Measurements from ENCODE around the gene PLVAP. TPM values are rescaled to one million over a fixed set of nuclear protein-coding genes. Genes with fewer than 3 reads are reported as not detected.

The PLVAP gene
- total RNA-seq, 4 donors from 2014 or later: 37.4 to 155 (median 117) TPM

DNA sequence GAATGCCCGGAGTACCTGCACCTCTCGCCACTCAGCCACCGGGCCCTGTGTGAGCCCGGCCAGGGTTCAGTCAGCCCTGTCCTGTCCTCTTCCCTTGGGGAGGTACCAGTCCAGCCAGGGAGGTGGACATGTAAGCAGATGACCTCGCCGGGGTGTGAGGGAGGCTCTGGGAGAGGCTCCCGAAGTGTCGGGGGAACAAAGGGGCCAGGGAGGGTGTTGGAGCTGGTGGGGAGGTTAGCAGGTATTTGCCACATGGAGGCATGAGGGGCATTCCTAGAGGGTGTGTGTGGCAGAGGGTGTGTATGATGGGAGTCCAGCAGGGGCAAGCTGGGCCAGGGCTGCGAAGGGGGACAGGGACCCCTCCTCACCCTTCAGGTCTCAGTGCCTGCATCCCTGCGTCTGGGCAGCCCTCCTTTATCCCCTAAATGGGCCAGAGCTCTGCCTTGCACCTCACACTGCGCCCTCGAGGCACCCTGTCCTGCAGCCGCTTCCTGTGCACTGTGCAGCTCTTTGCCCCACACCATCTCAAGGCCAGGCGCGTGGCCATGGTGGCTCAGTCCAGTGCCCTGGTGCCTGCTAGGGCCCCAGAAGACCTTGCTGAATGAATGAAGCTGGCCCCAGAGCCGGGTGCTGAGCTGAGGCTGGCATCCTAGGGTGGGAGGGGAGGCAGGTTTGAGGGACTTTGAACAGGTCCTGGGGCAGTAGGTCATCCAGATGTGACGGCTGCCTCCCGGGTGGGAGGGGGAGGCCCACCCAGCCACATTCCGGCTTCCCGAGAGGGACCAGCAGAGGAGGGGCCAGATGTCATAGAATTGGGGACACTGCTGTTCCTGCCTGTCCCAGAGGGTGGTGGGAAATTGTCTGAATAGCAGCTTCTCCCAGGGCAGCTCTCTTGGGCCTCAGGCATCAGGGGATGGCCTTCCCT lies 64.7 kb downstream of the PLVAP start:
- Histone ChIP-seq H3K36me3 (peaks cover 25 to 56% (median 38%) of the 10 kb centered on the region in 4 donors), H3K4me3 (no peak overlapping the region), H3K27ac (replicated peaks in 1 of 4) (no peak overlapping the region), H3K4me1 (peaks cover 24 to 51% (median 42%) of the 10 kb centered on the region in 4 donors), H3K9me3 (no peaks in the 10 kb centered on the region), H3K27me3 (no peaks in the 10 kb centered on the region)
- no peak for TF ChIP-seq EP300 (IDR thresholded peaks at IDR 0.05)
- TF ChIP-seq, protein P1, sequence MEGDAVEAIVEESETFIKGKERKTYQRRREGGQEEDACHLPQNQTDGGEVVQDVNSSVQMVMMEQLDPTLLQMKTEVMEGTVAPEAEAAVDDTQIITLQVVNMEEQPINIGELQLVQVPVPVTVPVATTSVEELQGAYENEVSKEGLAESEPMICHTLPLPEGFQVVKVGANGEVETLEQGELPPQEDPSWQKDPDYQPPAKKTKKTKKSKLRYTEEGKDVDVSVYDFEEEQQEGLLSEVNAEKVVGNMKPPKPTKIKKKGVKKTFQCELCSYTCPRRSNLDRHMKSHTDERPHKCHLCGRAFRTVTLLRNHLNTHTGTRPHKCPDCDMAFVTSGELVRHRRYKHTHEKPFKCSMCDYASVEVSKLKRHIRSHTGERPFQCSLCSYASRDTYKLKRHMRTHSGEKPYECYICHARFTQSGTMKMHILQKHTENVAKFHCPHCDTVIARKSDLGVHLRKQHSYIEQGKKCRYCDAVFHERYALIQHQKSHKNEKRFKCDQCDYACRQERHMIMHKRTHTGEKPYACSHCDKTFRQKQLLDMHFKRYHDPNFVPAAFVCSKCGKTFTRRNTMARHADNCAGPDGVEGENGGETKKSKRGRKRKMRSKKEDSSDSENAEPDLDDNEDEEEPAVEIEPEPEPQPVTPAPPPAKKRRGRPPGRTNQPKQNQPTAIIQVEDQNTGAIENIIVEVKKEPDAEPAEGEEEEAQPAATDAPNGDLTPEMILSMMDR (IDR thresholded peaks at IDR 0.05): no peak
- TF ChIP-seq POLR2AphosphoS5 (IDR thresholded peaks at IDR 0.05): no peak
- no peak for TF ChIP-seq POLR2A (IDR thresholded peaks at IDR 0.05; ENCODE audit: low read depth)
- DNase-seq (ENCODE audit: extremely low spot score): no peak
- intact Hi-C loops (cut with DNase I): no loop called here
- 86% methylated on average over 17 of the region's 20 CpGs for WGBS

- intact Hi-C loops (cut with DNase I): no loop called here
Observed at GRCh38 chr19:17311455-17312188, 65.5 kb downstream of the PLVAP start.

DNA sequence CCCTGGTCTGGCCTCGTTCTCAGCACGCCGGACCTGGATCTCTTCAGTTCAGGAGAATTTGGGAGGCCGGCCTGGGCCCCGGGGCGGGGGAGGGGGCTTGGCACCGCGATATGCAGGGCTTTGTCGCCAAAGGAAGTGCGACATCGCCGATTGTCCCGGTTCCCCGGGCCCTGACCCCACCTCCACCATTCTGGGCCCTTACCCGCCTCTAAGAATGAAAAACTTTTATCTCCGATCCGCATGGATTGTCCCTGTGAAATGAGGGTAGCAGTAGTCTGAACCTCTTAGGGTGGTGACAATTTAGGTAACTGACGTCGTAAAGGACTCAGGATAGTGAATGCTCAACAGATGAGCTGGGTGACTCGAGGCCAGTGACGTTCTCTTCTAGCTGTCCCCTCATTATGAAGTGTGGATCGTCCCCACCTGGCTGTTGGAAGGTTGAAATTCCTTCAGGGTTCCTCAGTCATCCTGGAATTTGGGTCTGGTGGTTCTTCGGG lies 67.1 kb downstream of the PLVAP start:
- H3K27me3 ChIP-seq: peaks cover 0 to 9% (median 0%) of the 10 kb centered on the region in 4 donors
- intact Hi-C loops (cut with DNase I): no loop called here
- peak overlapping the region; percentile 77 to 95 (median 93) for H3K4me3 ChIP-seq
- peaks cover 9 to 35% (median 18%) of the 10 kb centered on the region in 4 donors for H3K36me3 ChIP-seq
- DNase-seq (ENCODE audit: extremely low spot score): no peak
- TF ChIP-seq POLR2AphosphoS5 (IDR thresholded peaks at IDR 0.05): no peak
- TF ChIP-seq POLR2A (IDR thresholded peaks at IDR 0.05; ENCODE audit: low read depth): no peak
- TF ChIP-seq, protein P1 (IDR thresholded peaks at IDR 0.05): no peak
- no peak for TF ChIP-seq EP300 (IDR thresholded peaks at IDR 0.05)
- peak overlapping the region; percentile 75 to 92 (median 80) for H3K27ac ChIP-seq (replicated peaks in 1 of 4)
- WGBS: 10% methylated on average over 11 of the region's 23 CpGs
- H3K9me3 ChIP-seq: no peaks in the 10 kb centered on the region
- H3K4me1 ChIP-seq: peaks cover 43 to 72% (median 62%) of the 10 kb centered on the region in 4 donors

More at GRCh38 chr19:17311455-17312188, 65.5 kb downstream of the PLVAP start:
- DNase-seq (ENCODE audit: extremely low spot score): no peak
- H3K9me3 ChIP-seq: no peaks in the 10 kb centered on the region
- H3K27ac ChIP-seq (replicated peaks in 1 of 4): no peak overlapping the region
- H3K27me3 ChIP-seq: no peaks in the 10 kb centered on the region
- WGBS: 72% methylated on average over 10 of the region's 11 CpGs
- peaks cover 19 to 48% (median 32%) of the 10 kb centered on the region in 4 donors for H3K36me3 ChIP-seq
- no peak overlapping the region for H3K4me3 ChIP-seq
- TF ChIP-seq, protein P1 (IDR thresholded peaks at IDR 0.05): no peak
- no peak for TF ChIP-seq EP300 (IDR thresholded peaks at IDR 0.05)
- no peak for TF ChIP-seq POLR2AphosphoS5 (IDR thresholded peaks at IDR 0.05)
- TF ChIP-seq POLR2A (IDR thresholded peaks at IDR 0.05; ENCODE audit: low read depth): no peak
- H3K4me1 ChIP-seq: peaks cover 32 to 59% (median 50%) of the 10 kb centered on the region in 4 donors

DNA sequence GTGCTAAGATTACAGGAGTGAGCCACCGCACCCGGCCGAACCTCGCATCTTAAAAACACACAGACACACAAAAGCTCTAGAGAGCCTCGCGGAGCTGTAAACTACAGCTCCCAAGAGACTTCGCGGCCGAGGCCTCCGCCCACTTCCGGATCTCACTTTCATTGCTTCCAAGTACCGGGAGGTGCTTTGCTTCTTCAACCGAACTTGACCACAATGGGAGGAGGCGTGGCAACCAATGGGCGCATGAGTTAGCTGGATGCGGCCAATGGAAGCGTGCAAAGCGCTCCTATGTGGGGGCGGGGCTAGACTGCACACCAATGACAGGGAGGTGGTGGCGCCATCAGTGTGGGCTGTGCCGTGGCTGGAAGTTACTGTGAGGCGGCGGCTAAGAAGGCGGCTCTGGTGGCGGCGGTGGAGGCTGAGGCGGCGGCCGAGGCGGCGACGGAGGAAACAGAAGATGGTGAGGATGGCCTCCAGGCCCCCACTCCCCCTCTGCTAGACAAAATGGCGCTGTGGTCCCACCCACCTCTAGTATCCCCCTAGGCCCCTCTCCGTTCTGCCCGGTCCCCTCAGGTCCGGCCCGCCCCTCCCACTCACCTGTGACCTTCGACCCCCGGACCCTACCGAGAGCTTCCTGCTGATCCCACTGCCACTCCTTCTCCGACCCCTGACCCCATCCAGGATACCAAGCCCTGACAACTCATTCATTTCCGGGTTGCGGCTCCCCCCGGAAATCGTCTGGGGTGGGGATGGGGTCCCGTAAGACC lies 67.8 kb downstream of the PLVAP start, which contains the start of gene DDA1:
TSS of gene DDA1 (plus strand) at position 366 of the 767 bp plus-strand sequence. CDS start at position 458, 92 bp downstream.
- no peaks in the 10 kb centered on the region for H3K9me3 ChIP-seq
- peaks cover 49 to 79% (median 68%) of the 10 kb centered on the region in 4 donors for H3K4me1 ChIP-seq
- peaks cover 0 to 9% (median 0%) of the 10 kb centered on the region in 4 donors for H3K27me3 ChIP-seq
- TF ChIP-seq EP300 (IDR thresholded peaks at IDR 0.05) (no peak), POLR2AphosphoS5 (IDR thresholded peaks at IDR 0.05) (peak; percentile 77 to 93), POLR2A (IDR thresholded peaks at IDR 0.05; ENCODE audit: low read depth) (no peak)
- TF ChIP-seq, protein P1 (IDR thresholded peaks at IDR 0.05): peak in 2 of 3 experiments; percentile 8 to 24
- H3K36me3 ChIP-seq: peaks cover 4 to 29% (median 13%) of the 10 kb centered on the region in 4 donors
- H3K4me3 ChIP-seq: peak within 1 kb of the TSS; percentile 77 to 95 (median 93)
- H3K27ac ChIP-seq (replicated peaks in 1 of 4): peak within 1 kb of the TSS; percentile 75 to 92 (median 80)
- DNase-seq (ENCODE audit: extremely low spot score): peak; percentile 100
- under 1% methylated on average over 37 of the region's 46 CpGs for WGBS
- intact Hi-C loops (cut with DNase I): no loop called here
